Thyroid gland (tissue), 4 donors: ENCODE results near the gene CTSS.

Experiments used
- CTCF ChIP-seq, 6 experiments: fragments of 200-600 bp in 3 of 6; fragments of 450-650 bp in 3 of 6; sonication (generic) in 3 of 6; IDR thresholded peaks; one replicate each; pipeline ENCODE4 v1.5.1; 2016 to 2019; ENCODE audit warnings: antibody characterized with exemption in 6 of 6, mild to moderate bottlenecking in 2 of 6, inconsistent platforms in 1 of 6, moderate library complexity in 1 of 6
- POLR2A ChIP-seq, 2 donors: fragments of 450-650 bp; IDR thresholded peaks; one replicate each; pipeline ENCODE4 v1.6.1; 2017; ENCODE audit warnings: antibody characterized with exemption in 2 of 2, mild to moderate bottlenecking in 2 of 2, moderate library complexity in 1 of 2

- TF ChIP-seq POLR2A (IDR thresholded peaks at IDR 0.05) (no peak), CTCF (IDR thresholded peaks at IDR 0.05) (no peak)
These were observed 43.3 kb upstream of the CTSS start for GRCh38 chr1:150808846-150809245.
